GM10248 (cell line): ENCODE data around the gene TMEM184B.
"Not testable (repeated sequence)": the region's sequence is repeated elsewhere in the genome, so short reads cannot be mapped to it uniquely, and the experiment has no call there.

Source experiments
- CTCF ChIA-PET: fragments of 300-600 bp; sonication (Branson Sonifier 250); formaldehyde crosslinking; extraction: SDS; loops from one replicate; lab custom pipeline; 2021; ENCODE audit warnings: antibody characterized with exemption; lab: Yijun Ruan, JAX
- POLR2A ChIA-PET: fragments of 350-650 bp; sonication (Branson Sonifier 250); formaldehyde crosslinking; extraction: SDS; loops from one replicate; lab custom pipeline; 2020; ENCODE audit warnings: antibody characterized with exemption; lab: Yijun Ruan, JAX
- DNase-seq: peaks from one replicate; pipeline ENCODE4 v3.0.0; 2012; ENCODE audit errors: extremely low spot score
- CTCF ChIP-seq: IDR thresholded peaks from 2 replicates; pipeline ENCODE4 v1.5.1; 2012; ENCODE audit warnings: mild to moderate bottlenecking, low read depth; ENCODE audit errors: extremely low read depth, missing control alignments, control extremely low read depth

The TMEM184B gene

GRCh38 chr22:38177926-38178604 is 94.7 kb downstream of the TMEM184B start:
- no peak for DNase-seq
- CTCF ChIA-PET: interaction anchor here (1.2 to 1.5 kb wide), 2 partner anchors 63 to 64 kb away, joined by 3 read pairs; no protein-coding TSS in a partner anchor
- no peak for TF ChIP-seq CTCF
- POLR2A ChIA-PET: interaction anchor here (0.6 kb wide), 1 partner anchor 48 kb away, joined by 6 read pairs; no protein-coding TSS in a partner anchor

GRCh38 chr22:38177571-38177925 is 95.3 kb downstream of the TMEM184B start:
- CTCF ChIA-PET: interaction anchor here (1.2 kb wide), 1 partner anchor 64 kb away, joined by 3 read pairs; no protein-coding TSS in a partner anchor
- DNase-seq, POLR2A ChIA-PET: not testable (repeated sequence)

GRCh38 chr22:38177044-38177443 is 95.8 kb downstream of the TMEM184B start:
- no peak for TF ChIP-seq CTCF
- CTCF ChIA-PET: interaction anchor here (1.3 kb wide), 1 partner anchor 26 kb away, joined by 3 read pairs; no protein-coding TSS in a partner anchor
- POLR2A ChIA-PET: no interaction called here

GRCh38 chr22:38176170-38176741 is 96.6 kb downstream of the TMEM184B start:
- TF ChIP-seq CTCF: no peak
- DNase-seq: peak; percentile 50
- CTCF ChIA-PET: interaction anchor here (0.8 to 1.4 kb wide), 4 partner anchors 10 to 62 kb away, joined by 3 to 4 read pairs (median 3); no protein-coding TSS in a partner anchor
- POLR2A ChIA-PET: interaction anchor here (0.6 kb wide), 1 partner anchor 40 kb away, joined by 4 read pairs; no protein-coding TSS in a partner anchor

More at GRCh38 chr22:38177044-38177443, 95.8 kb downstream of the TMEM184B start:
- no peak for DNase-seq

GRCh38 chr22:38175206-38176118 is 97.3 kb downstream of the TMEM184B start:
- TF ChIP-seq CTCF: no peak
- no peak for DNase-seq
- ChIA-PET POLR2A (no interaction called here), CTCF (interaction anchor here (0.8 to 1.9 kb wide), 5 partner anchors 9 to 123 kb away, joined by 3 to 6 read pairs (median 3); no protein-coding TSS in a partner anchor)

GRCh38 chr22:38174626-38175025 is 98.2 kb downstream of the TMEM184B start:
- POLR2A ChIA-PET: no interaction called here
- no peak for TF ChIP-seq CTCF
- DNase-seq: no peak
- CTCF ChIA-PET: interaction anchor here (1.9 kb wide), 1 partner anchor 122 kb away, joined by 6 read pairs; no protein-coding TSS in a partner anchor
